Liver (tissue), 9 donors: ENCODE data around the gene LAMA2. TPM values are rescaled to one million over a fixed set of nuclear protein-coding genes. Genes with fewer than 3 reads are reported as not detected.

ENCODE experiments used
- DNase-seq: peaks from one replicate; pipeline ENCODE4 v3.0.0-alpha.2; 2017; ENCODE audit warnings: low spot score
- H3K27ac ChIP-seq, 2 donors: one replicate each; pipeline ENCODE4 v1.7.0; 2013; ENCODE audit warnings: inconsistent platforms in 2 of 2, low read length in 2 of 2, control low read depth in 1 of 2, low read depth in 1 of 2, mild to moderate bottlenecking in 1 of 2
- H3K27me3 ChIP-seq, 4 donors: one replicate each; pipeline versions ENCODE4 v1.6.1 to v1.7.0; 2013; ENCODE audit warnings: low read length in 3 of 4, inconsistent platforms in 1 of 4, mild to moderate bottlenecking in 1 of 4, moderate library complexity in 1 of 4; ENCODE audit not compliant: control insufficient read depth in 4 of 4, insufficient read depth in 4 of 4
- H3K36me3 ChIP-seq, 4 donors: one replicate each; pipeline versions ENCODE4 v1.6.1 to v1.7.0; 2013; ENCODE audit warnings: low read length in 3 of 4, mild to moderate bottlenecking in 3 of 4, low read depth in 1 of 4, moderate library complexity in 1 of 4; ENCODE audit not compliant: control insufficient read depth in 4 of 4, insufficient read depth in 3 of 4
- H3K4me1 ChIP-seq, 4 donors: one replicate each; pipeline versions ENCODE4 v1.6.1 to v1.7.0; 2013; ENCODE audit warnings: low read length in 3 of 4, mild to moderate bottlenecking in 3 of 4, moderate library complexity in 1 of 4; ENCODE audit not compliant: control insufficient read depth in 4 of 4, insufficient read depth in 4 of 4
- H3K4me3 ChIP-seq, 3 donors: one replicate each; pipeline versions ENCODE4 v1.6.1 to v1.7.0; 2013; ENCODE audit warnings: low read length in 3 of 3, control low read depth in 1 of 3, low read depth in 1 of 3, mild to moderate bottlenecking in 1 of 3
- H3K9ac ChIP-seq, 2 donors: one replicate each; pipeline ENCODE4 v1.7.0; 2013; ENCODE audit warnings: low read length in 2 of 2, mild to moderate bottlenecking in 2 of 2, moderate library complexity in 2 of 2, control low read depth in 1 of 2, low read depth in 1 of 2
- H3K9me3 ChIP-seq, 4 donors: one replicate each; pipeline versions ENCODE4 v1.6.1 to v1.7.0; 2013; ENCODE audit warnings: low read length in 3 of 4; ENCODE audit not compliant: control insufficient read depth in 4 of 4
- FOXA1 ChIP-seq: IDR thresholded peaks from 2 replicates; pipeline ENCODE4 v1.6.1; 2016; ENCODE audit warnings: antibody characterized with exemption
- FOXA2 ChIP-seq: IDR thresholded peaks from 2 replicates; pipeline ENCODE4 v1.6.1; 2016; ENCODE audit warnings: antibody characterized with exemption
- GABPA ChIP-seq, 2 donors: IDR thresholded peaks in 1 of 2; conservative IDR thresholded peaks in 1 of 2; 2 replicates each; pipeline ENCODE4 v1.6.1; 2016; ENCODE audit warnings: antibody characterized with exemption in 2 of 2, mild to moderate bottlenecking in 1 of 2, moderate library complexity in 1 of 2
- HNF4A ChIP-seq, 2 donors: conservative IDR thresholded peaks; 2 replicates each; pipeline ENCODE4 v1.6.1; 2016; ENCODE audit warnings: antibody characterized with exemption in 2 of 2, mild to moderate bottlenecking in 2 of 2
- JUND ChIP-seq, 2 donors: IDR thresholded peaks; 2 replicates each; pipeline ENCODE4 v1.6.1; 2016; ENCODE audit warnings: antibody characterized with exemption in 2 of 2
- NR2F2 ChIP-seq: IDR thresholded peaks from 2 replicates; pipeline ENCODE4 v1.6.1; 2016; ENCODE audit warnings: antibody characterized with exemption
- RAD21 ChIP-seq, 2 donors: IDR thresholded peaks; 2 replicates each; pipeline ENCODE4 v1.6.1; 2016; ENCODE audit warnings: antibody characterized with exemption in 2 of 2, mild to moderate bottlenecking in 2 of 2
- RXRA ChIP-seq, 2 donors: IDR thresholded peaks; 2 replicates each; pipeline ENCODE4 v1.6.1; 2017 to 2018; ENCODE audit warnings: antibody characterized with exemption in 2 of 2, mild to moderate bottlenecking in 1 of 2
- SP1 ChIP-seq: IDR thresholded peaks from 2 replicates; pipeline ENCODE4 v1.6.1; 2018; ENCODE audit warnings: antibody characterized with exemption, mild to moderate bottlenecking
- TAF1 ChIP-seq: conservative IDR thresholded peaks from 2 replicates; pipeline ENCODE4 v1.6.1; 2016; ENCODE audit warnings: antibody characterized with exemption, mild to moderate bottlenecking
- WGBS: extraction: QIAGEN DNeasy Blood & Tissue Kit; methylation state at CpG from one replicate; pipeline ENCODE4 v1.1.7; 2013; 5-methylcytosine and 5-hydroxymethylcytosine counted together
- polyA plus RNA-seq, 2 donors: library from polyadenylated mRNA; stranded (reverse) in 1 of 2; unstranded in 1 of 2; fragments of 200-250 nt in 1 of 2; fragments of >200 nt in 1 of 2; fragmentation: Nextera tagmentation in 1 of 2; extraction: Ambion mirVana in 1 of 2; gene quantifications; one replicate each; pipeline versions ENCODE4 v1.2.1 to v1.2.3, GENCODE V29; 2013 to 2015
- total RNA-seq, 2 donors: library from RNA; depleted of rRNA; stranded (reverse); fragments of >200 nt; gene quantifications; one replicate each; pipeline ENCODE4 v1.2.3, GENCODE V29; 2014
- TF ChIP-seq, protein P1 (sequence below): fragments of 150-350 bp; IDR thresholded peaks from 2 replicates; pipeline ENCODE4 v1.5.1; 2017; ENCODE audit warnings: improper control_type of control experiment, low read depth, low read length; ENCODE audit not compliant: missing input control
- TF ChIP-seq, protein P2 (sequence below): IDR thresholded peaks from 2 replicates; pipeline ENCODE4 v1.6.1; 2016; ENCODE audit warnings: antibody characterized with exemption
- TF ChIP-seq, protein P3 (sequence below): IDR thresholded peaks from 2 replicates; pipeline ENCODE4 v1.6.1; 2016; ENCODE audit warnings: antibody characterized with exemption, mild to moderate bottlenecking
- TF ChIP-seq, protein P4 (sequence below): IDR thresholded peaks from 2 replicates; pipeline ENCODE4 v1.6.1; 2016; ENCODE audit warnings: antibody characterized with exemption
- TF ChIP-seq, protein P5 (sequence below): IDR thresholded peaks from 2 replicates; pipeline ENCODE4 v1.6.1; 2016; ENCODE audit warnings: antibody characterized with exemption
- donor health status: healthy.
- donor health status: healthy.
- donor health status: healthy.
- donor health status: healthy.
- donor health status: healthy.

LAMA2 gene
- total and polyA plus RNA-seq, 4 donors: 1.3 to 17.0 (median 3.0) TPM

DNA sequence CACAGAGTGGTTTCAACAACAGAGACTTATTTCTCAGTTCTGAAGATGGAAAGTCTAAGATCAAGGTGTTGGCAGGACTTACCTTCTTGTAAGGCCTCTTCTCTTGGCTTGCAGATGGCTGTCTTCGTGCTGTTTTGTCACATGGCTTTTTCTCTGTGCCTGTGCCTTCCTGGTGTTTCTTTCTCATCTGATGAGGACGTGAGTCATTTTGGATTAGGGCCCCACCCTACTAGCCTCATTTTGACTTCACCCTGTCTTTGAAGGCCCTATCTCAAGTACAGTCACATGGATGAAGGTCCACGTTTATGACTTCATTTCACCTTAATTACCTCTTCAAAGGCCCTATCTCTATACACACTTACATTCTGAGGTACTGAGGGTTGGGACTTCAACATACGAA lies 41.4 kb upstream of the LAMA2 start (continued):
- TF ChIP-seq, protein P1, sequence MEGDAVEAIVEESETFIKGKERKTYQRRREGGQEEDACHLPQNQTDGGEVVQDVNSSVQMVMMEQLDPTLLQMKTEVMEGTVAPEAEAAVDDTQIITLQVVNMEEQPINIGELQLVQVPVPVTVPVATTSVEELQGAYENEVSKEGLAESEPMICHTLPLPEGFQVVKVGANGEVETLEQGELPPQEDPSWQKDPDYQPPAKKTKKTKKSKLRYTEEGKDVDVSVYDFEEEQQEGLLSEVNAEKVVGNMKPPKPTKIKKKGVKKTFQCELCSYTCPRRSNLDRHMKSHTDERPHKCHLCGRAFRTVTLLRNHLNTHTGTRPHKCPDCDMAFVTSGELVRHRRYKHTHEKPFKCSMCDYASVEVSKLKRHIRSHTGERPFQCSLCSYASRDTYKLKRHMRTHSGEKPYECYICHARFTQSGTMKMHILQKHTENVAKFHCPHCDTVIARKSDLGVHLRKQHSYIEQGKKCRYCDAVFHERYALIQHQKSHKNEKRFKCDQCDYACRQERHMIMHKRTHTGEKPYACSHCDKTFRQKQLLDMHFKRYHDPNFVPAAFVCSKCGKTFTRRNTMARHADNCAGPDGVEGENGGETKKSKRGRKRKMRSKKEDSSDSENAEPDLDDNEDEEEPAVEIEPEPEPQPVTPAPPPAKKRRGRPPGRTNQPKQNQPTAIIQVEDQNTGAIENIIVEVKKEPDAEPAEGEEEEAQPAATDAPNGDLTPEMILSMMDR: no peak
- TF ChIP-seq FOXA2 (no peak), RAD21 (IDR thresholded peaks at IDR 0.05) (no peak), RXRA (IDR thresholded peaks at IDR 0.05) (no peak), NR2F2 (no peak), JUND (IDR thresholded peaks at IDR 0.05) (no peak), GABPA (IDR thresholded peaks at IDR 0.05 in 1 of 2, conservative IDR thresholded peaks at IDR 0.05 in 1 of 2) (no peak)
- TF ChIP-seq, protein P2, sequence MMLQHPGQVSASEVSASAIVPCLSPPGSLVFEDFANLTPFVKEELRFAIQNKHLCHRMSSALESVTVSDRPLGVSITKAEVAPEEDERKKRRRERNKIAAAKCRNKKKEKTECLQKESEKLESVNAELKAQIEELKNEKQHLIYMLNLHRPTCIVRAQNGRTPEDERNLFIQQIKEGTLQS: no peak

DNA sequence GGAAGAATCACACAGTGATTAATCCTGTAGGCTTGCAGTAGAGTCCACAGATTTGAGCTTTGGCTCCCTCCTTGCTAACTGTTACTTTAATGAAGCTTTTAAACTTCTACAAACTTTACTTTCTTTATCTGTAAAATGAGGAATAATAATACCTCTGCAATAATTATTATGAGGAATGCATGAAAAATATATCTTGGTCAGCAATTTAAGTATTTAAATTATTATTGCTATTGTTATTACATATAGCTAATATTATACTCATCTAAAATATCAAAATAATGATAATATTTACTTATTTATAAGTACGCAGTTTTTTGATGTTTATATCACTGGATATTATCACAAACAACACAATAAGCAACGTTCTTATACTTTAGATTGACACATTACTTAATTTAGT lies 38.3 kb upstream of the LAMA2 start:
- DNase-seq: no peak
- H3K9ac ChIP-seq: no peak overlapping the region
- 64% methylated on average over 2 of the region's 2 CpGs for WGBS
- H3K27ac ChIP-seq: no peak overlapping the region
- H3K9me3 ChIP-seq: no peaks in the 10 kb centered on the region
- H3K36me3 ChIP-seq: no peaks in the 10 kb centered on the region
- H3K27me3 ChIP-seq: no peaks in the 10 kb centered on the region
- H3K4me3 ChIP-seq: no peak overlapping the region
- TF ChIP-seq, protein P1: no peak
- TF ChIP-seq SP1 (no peak), RAD21 (IDR thresholded peaks at IDR 0.05) (no peak), NR2F2 (no peak), RXRA (IDR thresholded peaks at IDR 0.05) (no peak)
- H3K4me1 ChIP-seq: no peaks in the 10 kb centered on the region

DNA sequence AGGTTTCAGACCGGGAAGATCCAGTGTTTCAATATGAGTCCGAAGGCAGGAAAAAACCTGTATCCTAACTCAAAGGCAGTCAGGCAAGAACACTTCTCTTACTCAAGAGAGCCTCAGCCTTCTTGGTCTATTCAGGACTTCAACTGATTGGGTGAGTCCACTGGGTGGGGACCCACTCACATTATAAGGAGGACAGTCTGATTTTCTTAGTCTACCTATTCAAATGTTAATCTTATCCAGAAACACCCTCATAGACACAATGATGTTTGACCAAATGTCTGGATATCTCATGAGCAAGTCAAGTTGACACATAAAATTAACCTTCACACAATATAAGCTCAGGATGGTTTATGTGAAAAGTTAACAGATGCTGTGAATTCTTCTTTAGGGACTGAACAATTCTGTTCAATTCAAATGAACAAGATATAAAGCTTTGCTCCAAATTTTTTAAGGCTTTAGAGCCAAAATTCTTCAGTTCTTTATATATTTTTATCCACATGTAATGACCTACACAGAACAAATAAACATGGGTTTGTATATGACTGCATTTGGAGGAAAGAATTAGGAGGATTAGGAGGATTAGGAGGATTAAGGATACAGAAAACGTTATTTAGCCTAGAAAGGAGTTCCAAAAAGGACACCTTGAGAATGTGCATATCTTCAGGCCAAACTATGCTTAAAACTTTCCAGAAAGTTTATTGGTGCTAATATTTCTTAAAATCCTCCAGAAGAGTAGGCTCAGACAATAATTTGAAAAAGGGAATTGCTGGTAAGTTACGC lies 35.3 kb upstream of the LAMA2 start:
- no peak overlapping the region for H3K4me3 ChIP-seq
- WGBS: 60% methylated on average over 4 of the region's 4 CpGs
- H3K9ac ChIP-seq: no peak overlapping the region
- no peak for DNase-seq
- no peak overlapping the region for H3K27ac ChIP-seq
- H3K4me1 ChIP-seq: no peaks in the 10 kb centered on the region
- no peaks in the 10 kb centered on the region for H3K9me3 ChIP-seq
- no peaks in the 10 kb centered on the region for H3K27me3 ChIP-seq
- TF ChIP-seq, protein P3, sequence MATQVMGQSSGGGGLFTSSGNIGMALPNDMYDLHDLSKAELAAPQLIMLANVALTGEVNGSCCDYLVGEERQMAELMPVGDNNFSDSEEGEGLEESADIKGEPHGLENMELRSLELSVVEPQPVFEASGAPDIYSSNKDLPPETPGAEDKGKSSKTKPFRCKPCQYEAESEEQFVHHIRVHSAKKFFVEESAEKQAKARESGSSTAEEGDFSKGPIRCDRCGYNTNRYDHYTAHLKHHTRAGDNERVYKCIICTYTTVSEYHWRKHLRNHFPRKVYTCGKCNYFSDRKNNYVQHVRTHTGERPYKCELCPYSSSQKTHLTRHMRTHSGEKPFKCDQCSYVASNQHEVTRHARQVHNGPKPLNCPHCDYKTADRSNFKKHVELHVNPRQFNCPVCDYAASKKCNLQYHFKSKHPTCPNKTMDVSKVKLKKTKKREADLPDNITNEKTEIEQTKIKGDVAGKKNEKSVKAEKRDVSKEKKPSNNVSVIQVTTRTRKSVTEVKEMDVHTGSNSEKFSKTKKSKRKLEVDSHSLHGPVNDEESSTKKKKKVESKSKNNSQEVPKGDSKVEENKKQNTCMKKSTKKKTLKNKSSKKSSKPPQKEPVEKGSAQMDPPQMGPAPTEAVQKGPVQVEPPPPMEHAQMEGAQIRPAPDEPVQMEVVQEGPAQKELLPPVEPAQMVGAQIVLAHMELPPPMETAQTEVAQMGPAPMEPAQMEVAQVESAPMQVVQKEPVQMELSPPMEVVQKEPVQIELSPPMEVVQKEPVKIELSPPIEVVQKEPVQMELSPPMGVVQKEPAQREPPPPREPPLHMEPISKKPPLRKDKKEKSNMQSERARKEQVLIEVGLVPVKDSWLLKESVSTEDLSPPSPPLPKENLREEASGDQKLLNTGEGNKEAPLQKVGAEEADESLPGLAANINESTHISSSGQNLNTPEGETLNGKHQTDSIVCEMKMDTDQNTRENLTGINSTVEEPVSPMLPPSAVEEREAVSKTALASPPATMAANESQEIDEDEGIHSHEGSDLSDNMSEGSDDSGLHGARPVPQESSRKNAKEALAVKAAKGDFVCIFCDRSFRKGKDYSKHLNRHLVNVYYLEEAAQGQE: no peak
- TF ChIP-seq, protein P4, sequence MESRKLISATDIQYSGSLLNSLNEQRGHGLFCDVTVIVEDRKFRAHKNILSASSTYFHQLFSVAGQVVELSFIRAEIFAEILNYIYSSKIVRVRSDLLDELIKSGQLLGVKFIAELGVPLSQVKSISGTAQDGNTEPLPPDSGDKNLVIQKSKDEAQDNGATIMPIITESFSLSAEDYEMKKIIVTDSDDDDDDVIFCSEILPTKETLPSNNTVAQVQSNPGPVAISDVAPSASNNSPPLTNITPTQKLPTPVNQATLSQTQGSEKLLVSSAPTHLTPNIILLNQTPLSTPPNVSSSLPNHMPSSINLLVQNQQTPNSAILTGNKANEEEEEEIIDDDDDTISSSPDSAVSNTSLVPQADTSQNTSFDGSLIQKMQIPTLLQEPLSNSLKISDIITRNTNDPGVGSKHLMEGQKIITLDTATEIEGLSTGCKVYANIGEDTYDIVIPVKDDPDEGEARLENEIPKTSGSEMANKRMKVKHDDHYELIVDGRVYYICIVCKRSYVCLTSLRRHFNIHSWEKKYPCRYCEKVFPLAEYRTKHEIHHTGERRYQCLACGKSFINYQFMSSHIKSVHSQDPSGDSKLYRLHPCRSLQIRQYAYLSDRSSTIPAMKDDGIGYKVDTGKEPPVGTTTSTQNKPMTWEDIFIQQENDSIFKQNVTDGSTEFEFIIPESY: no peak
- TF ChIP-seq HNF4A (conservative IDR thresholded peaks at IDR 0.05): no peak
- no peak for TF ChIP-seq TAF1
- no peak for TF ChIP-seq FOXA1
- TF ChIP-seq GABPA (IDR thresholded peaks at IDR 0.05 in 1 of 2, conservative IDR thresholded peaks at IDR 0.05 in 1 of 2): no peak
- TF ChIP-seq, protein P5, sequence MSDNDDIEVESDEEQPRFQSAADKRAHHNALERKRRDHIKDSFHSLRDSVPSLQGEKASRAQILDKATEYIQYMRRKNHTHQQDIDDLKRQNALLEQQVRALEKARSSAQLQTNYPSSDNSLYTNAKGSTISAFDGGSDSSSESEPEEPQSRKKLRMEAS: no peak
- no peak for TF ChIP-seq SP1
- no peaks in the 10 kb centered on the region for H3K36me3 ChIP-seq
